ENCODE measurements around the gene SCGN. TPM values are rescaled to one million over a fixed set of nuclear protein-coding genes. Genes with fewer than 3 reads are reported as not detected.
A peak's percentile ranks its signal among the peaks of the same experiment; 100 is the strongest.

The SCGN gene
- polyA plus RNA-seq, 3 donors: not detected

- TF ChIP-seq CTCF (IDR thresholded peaks at IDR 0.05): no peak
- H3K36me3 Mint-ChIP-seq: no peaks in the 10 kb centered on the region
- H3K27ac ChIP-seq (ENCODE audit: low read depth in 1 of 2, low read length in 2 of 2): no peak overlapping the region
- 100% methylated on average over 7 of the region's 15 CpGs for WGBS (ENCODE audit: insufficient coverage)
- H3K4me2 ChIP-seq (replicated peaks; ENCODE audit: extremely low read depth, low read length, poor library complexity, severe bottlenecking): no peak overlapping the region
- H3K9ac ChIP-seq (ENCODE audit: insufficient read depth, low read length, poor library complexity, severe bottlenecking): no peak overlapping the region
- H3K27ac Mint-ChIP-seq: no peak overlapping the region
- H3K4me3 Mint-ChIP-seq: no peak overlapping the region
- no peaks in the 10 kb centered on the region for H3K4me1 ChIP-seq (ENCODE audit: control insufficient read depth in 1 of 2, insufficient read depth in 2 of 2, low read length in 2 of 2)
- peaks cover 4 to 13% of the 10 kb centered on the region in 2 donors for H3K9me3 ChIP-seq (replicated peaks in 1 of 2; ENCODE audit: control insufficient read depth in 1 of 2, insufficient read depth in 1 of 2, low read length in 2 of 2)
- H3K9me3 Mint-ChIP-seq: peaks cover 5 to 20% (median 11%) of the 10 kb centered on the region in 7 donors
- H2AFZ ChIP-seq (ENCODE audit: insufficient read depth, low read depth, low read length, poor library complexity, severe bottlenecking): no peak overlapping the region
- H3K79me2 ChIP-seq (ENCODE audit: insufficient read depth, low read length): no peaks in the 10 kb centered on the region
- intact Hi-C loops (cut with micrococcal nuclease): no loop called here
- H3K27me3 ChIP-seq (ENCODE audit: control insufficient read depth in 2 of 2, insufficient read depth in 2 of 2, low read length in 2 of 2): peaks cover 0 to 24% of the 10 kb centered on the region in 2 donors
- peaks cover 6 to 20% (median 16%) of the 10 kb centered on the region in 3 donors for H3K27me3 Mint-ChIP-seq (ENCODE audit: low read depth in 3 of 3)
- no peaks in the 10 kb centered on the region for H3K36me3 ChIP-seq (replicated peaks in 1 of 2; ENCODE audit: control insufficient read depth in 1 of 2, insufficient read depth in 2 of 2, low read length in 2 of 2)
- H3K4me1 Mint-ChIP-seq: no peaks in the 10 kb centered on the region
- H3K4me3 ChIP-seq (replicated peaks in 1 of 3; ENCODE audit: low read depth in 2 of 3, low read length in 3 of 3): no peak overlapping the region
- H4K20me1 ChIP-seq (ENCODE audit: insufficient read depth, low read length): no peaks in the 10 kb centered on the region
- no peak for DNase-seq
These were observed 79.7 kb downstream of the SCGN start for GRCh38 chr6:25731721-25732120.

- 61% methylated on average over 30 of the region's 30 CpGs for WGBS (ENCODE audit: insufficient coverage)
- TF ChIP-seq CTCF (IDR thresholded peaks at IDR 0.05): no peak
- Histone ChIP-seq H3K4me3 (replicated peaks in 1 of 3; ENCODE audit: low read depth in 2 of 3, low read length in 3 of 3) (no peak overlapping the region), H3K9ac (ENCODE audit: insufficient read depth, low read length, poor library complexity, severe bottlenecking) (no peak overlapping the region), H2AFZ (ENCODE audit: insufficient read depth, low read depth, low read length, poor library complexity, severe bottlenecking) (no peak overlapping the region), H3K27me3 (ENCODE audit: control insufficient read depth in 2 of 2, insufficient read depth in 2 of 2, low read length in 2 of 2) (peaks cover 0 to 24% of the 10 kb centered on the region in 2 donors), H3K4me2 (replicated peaks; ENCODE audit: extremely low read depth, low read length, poor library complexity, severe bottlenecking) (no peak overlapping the region), H3K9me3 (replicated peaks in 1 of 2; ENCODE audit: control insufficient read depth in 1 of 2, insufficient read depth in 1 of 2, low read length in 2 of 2) (peaks cover 8 to 20% of the 10 kb centered on the region in 2 donors), H3K4me1 (ENCODE audit: control insufficient read depth in 1 of 2, insufficient read depth in 2 of 2, low read length in 2 of 2) (no peaks in the 10 kb centered on the region), H3K79me2 (ENCODE audit: insufficient read depth, low read length) (no peaks in the 10 kb centered on the region), H3K27ac (ENCODE audit: low read depth in 1 of 2, low read length in 2 of 2) (no peak overlapping the region), H3K36me3 (replicated peaks in 1 of 2; ENCODE audit: control insufficient read depth in 1 of 2, insufficient read depth in 2 of 2, low read length in 2 of 2) (no peaks in the 10 kb centered on the region), H4K20me1 (ENCODE audit: insufficient read depth, low read length) (no peaks in the 10 kb centered on the region)
- DNase-seq: no peak
- peaks cover 5 to 20% (median 18%) of the 10 kb centered on the region in 7 donors for H3K9me3 Mint-ChIP-seq
- peak overlapping the region in 1 of 2 donors; percentile 49 for H3K4me3 Mint-ChIP-seq
- no peaks in the 10 kb centered on the region for H3K4me1 Mint-ChIP-seq
- no peak overlapping the region for H3K27ac Mint-ChIP-seq
- no peaks in the 10 kb centered on the region for H3K36me3 Mint-ChIP-seq
- H3K27me3 Mint-ChIP-seq (ENCODE audit: low read depth in 3 of 3): peaks cover 6 to 20% (median 16%) of the 10 kb centered on the region in 3 donors
- intact Hi-C loops (cut with micrococcal nuclease): no loop called here
These were observed 80.6 kb downstream of the SCGN start for GRCh38 chr6:25732468-25733198.

All from CD14-positive monocyte (primary cell).